Measurements from ENCODE around the gene RANBP1.

The RANBP1 gene

DNA sequence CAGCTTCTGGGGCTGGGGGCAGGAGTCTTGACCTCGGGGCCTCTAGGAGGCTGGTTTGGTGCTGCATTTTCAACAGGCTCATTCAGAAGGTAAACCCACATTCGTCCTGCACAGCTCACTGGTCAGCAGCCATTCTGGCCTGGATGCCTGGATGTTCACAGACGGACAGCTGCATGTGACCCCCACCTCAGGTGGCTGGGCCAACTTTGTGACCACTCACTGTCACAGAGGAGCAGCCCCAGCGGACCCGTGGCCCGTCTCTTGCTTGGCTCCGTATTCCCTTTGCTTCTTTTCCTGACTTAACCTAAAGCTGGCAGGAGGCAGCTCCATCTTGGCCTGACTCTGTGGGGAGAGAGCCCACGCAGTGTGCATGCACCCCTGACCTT is 27.6 kb upstream of the RANBP1 start:
- DNase-seq (ENCODE audit: low read depth in 2 of 2, low spot score in 1 of 2) = no peak

GRCh38 chr22:20089226-20089976 is 26.5 kb upstream of the RANBP1 start:
- DNase-seq (ENCODE audit: low read depth in 2 of 2, low spot score in 1 of 2) = no peak

- DNase-seq (ENCODE audit: low read depth in 2 of 2, low spot score in 1 of 2) = no peak
Observed at GRCh38 chr22:20089977-20090729, 25.8 kb upstream of the RANBP1 start.

- no peak for DNase-seq (ENCODE audit: low read depth in 2 of 2, low spot score in 1 of 2)
Observed at GRCh38 chr22:20090730-20091240, 25.1 kb upstream of the RANBP1 start.

- DNase-seq (ENCODE audit: low read depth in 2 of 2, low spot score in 1 of 2) = no peak
Observed at GRCh38 chr22:20091690-20092476, 24.0 kb upstream of the RANBP1 start.

DNA sequence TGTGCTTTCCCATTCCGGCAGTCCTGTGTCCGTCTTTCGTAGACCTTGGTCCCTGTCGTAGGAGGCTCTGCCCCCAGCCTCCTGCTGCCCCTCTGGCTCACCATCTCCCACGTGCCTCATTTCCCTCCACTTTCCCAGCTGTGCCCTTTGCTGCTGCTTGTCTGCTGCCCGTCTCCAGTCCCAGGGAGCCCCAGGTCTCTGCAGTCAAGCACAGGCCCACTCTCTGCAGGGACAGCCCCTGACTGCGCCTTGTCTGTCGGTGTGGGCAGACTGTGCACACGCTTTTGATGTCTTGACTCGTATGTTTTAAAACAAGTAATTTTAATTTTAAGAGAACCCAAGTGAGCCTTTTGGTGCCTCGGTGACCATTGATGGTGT is 23.4 kb upstream of the RANBP1 start:
- no peak for DNase-seq (ENCODE audit: low read depth in 2 of 2, low spot score in 1 of 2)

DNA sequence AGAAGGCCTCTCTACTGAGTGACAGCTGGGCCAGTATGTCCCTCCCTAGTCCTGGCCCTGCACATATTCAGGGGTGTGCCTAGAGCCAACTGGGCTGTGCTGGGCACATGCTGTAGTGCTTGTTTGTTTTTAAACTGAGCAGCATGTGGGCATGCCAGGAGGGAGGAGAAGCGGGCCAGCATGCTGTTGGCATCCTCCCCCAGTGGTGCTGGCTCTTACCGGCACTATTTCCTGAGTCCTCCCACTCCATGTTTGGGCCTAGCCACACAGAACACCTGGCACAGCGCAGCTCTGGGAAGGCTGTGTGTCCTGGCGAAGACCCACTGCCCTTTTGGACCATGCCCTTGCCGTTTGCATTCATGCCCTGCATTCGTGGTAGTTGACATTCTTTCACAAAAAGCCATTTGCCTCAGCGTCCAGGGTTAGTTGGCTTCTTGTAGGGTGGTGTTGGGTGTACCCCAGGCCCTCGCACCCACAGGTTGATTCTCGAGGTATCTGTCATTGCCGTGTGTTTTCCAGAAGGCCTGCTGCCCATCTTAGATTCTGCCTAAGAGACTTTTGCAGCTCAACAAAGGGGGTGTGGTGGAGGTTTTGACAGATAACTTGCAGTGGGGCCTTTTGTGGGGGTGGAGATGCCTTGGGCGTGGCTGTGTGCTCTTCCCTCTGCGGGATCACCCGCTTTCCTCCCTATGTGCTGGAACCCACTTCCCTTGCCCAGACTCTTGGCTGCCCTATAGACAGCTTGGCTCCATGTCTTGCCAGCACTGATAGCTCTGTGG is 22.3 kb upstream of the RANBP1 start:
- no peak for DNase-seq (ENCODE audit: low read depth in 2 of 2, low spot score in 1 of 2)

- no peak for DNase-seq (ENCODE audit: low read depth in 2 of 2, low spot score in 1 of 2)
Observed at GRCh38 chr22:20094197-20094807, 21.6 kb upstream of the RANBP1 start.

DNA sequence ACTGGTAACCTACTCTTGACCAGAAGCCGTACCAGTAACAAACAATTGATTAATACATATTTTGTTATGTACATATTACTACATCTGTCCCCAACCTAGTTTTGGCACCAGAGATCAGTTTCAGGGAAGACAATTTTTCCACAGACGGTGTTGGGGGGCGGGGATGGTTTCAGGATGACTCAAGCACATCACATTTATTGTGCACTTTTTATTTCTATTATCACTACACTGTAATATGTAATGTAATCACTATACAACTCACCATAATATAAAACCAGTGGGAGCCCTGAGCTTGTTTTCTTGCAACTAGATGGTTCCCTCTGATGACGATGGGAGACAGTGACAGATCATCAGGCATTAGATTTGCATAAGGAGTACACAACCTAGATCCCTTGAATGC is 20.4 kb upstream of the RANBP1 start:
- no peak for DNase-seq (ENCODE audit: low read depth in 2 of 2, low spot score in 1 of 2)

DNA sequence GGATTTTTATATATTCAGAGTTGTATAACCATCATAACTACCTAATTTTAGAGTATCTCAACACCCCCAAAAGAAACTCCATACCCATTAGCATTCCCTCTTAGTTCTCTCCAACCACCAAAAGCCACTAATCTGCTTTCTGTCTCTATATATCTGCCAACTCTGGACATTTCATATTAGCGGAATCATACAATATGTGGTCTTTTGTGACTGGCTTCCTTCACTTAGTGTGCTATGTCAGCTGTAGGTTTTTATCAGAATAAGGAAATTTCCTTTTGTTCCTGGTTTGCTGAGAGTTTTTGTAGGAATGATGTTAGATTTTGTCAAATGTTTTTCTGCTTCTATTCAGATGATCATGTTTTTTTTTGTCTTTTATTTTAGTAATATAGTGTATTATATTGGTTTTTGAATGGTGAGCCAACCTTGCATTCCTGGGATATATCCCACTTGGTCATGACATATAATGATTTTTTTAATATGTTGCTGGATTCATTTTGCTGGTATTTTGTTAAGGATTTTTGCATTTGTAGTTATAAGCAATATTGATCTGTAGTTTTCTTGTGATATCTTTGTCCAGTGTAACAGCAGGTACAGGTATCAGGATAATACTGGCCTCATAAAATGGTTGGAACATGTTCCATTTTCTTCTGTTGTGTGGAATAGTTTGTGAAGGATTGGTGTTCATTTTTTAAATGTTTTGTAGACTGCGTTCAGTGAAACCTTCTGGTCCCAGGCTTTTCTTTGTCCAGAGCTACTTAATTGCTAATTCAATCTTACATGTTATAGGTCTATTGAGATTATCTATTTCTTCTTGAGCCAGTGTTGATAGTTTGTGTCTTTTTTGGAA is 19.1 kb upstream of the RANBP1 start:
- no peak for DNase-seq (ENCODE audit: low read depth in 2 of 2, low spot score in 1 of 2)

- no peak for DNase-seq (ENCODE audit: low read depth in 2 of 2, low spot score in 1 of 2)
Observed at GRCh38 chr22:20099099-20099711, 16.7 kb upstream of the RANBP1 start.

GRCh38 chr22:20101638-20102037 is 14.3 kb upstream of the RANBP1 start:
- DNase-seq (ENCODE audit: low read depth in 2 of 2, low spot score in 1 of 2) = no peak

DNA sequence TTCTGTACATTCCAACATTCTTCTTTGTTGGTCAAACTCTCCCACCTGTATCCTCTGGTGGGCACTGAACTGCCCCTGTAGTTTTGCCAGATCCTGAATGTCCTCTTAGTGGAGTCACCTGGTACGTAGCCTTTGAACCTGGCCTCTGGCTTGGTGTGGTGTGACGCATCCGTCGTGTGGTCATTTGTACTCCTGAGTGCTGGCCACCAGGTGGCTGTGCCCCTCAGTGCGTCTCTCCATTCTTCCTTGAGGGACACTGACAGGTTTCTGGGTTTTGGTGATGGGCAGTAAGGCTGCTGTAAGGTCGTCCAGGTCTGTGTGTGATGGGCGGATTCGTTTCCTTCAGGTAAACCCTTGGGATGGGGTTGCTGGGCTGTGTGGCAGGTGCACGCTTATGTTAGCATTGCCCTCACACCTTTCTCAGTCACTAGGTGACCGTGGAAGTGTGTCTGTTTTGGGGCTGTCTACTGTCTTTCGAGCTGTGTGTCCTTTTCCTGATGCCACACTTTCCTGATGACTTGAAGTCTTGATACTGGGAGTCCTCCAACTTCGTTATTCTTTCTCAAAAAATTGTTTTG is 13.6 kb upstream of the RANBP1 start:
- DNase-seq (ENCODE audit: low read depth in 2 of 2, low spot score in 1 of 2) = no peak

GRCh38 chr22:20105456-20106204 is 10.3 kb upstream of the RANBP1 start:
- no peak for DNase-seq (ENCODE audit: low read depth in 2 of 2, low spot score in 1 of 2)

GRCh38 chr22:20106205-20106848 is 9.6 kb upstream of the RANBP1 start:
- no peak for DNase-seq (ENCODE audit: low read depth in 2 of 2, low spot score in 1 of 2)

GRCh38 chr22:20106849-20107237 is 9.1 kb upstream of the RANBP1 start:
- no peak for DNase-seq (ENCODE audit: low read depth in 2 of 2, low spot score in 1 of 2)

GRCh38 chr22:20107471-20107901 is 8.4 kb upstream of the RANBP1 start:
- DNase-seq (ENCODE audit: low read depth in 2 of 2, low spot score in 1 of 2) = no peak

Data from stimulated activated CD8-positive, alpha-beta memory T cell treated with anti-CD3 and anti-CD28 coated beads, Interleukin-4, amount 100 ng/mL, for 1 hour (primary cell).